ENCODE data around the gene NFKBIA.
"Not testable (repeated sequence)": the region's sequence is repeated elsewhere in the genome, so short reads cannot be mapped to it uniquely, and the experiment has no call there.

NFKBIA gene

DNA sequence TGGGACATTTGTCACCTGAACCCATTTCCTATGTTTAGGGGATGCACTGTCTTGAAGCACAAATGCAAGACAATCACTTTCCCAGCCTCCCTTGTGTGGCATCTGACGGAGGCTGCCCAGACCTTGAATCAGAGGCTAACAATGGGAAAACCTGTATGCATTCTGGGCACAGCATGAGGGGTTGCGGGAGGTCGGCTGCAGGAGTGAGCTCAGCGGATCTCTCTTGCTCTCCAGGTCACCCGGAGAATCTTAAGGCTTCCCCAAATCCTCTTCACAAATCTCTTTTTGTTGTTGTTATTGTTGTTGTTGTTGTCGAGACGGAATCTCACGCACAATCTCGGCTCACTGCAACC is 15.3 kb downstream of the NFKBIA start:
- DNase-seq = no peak

DNA sequence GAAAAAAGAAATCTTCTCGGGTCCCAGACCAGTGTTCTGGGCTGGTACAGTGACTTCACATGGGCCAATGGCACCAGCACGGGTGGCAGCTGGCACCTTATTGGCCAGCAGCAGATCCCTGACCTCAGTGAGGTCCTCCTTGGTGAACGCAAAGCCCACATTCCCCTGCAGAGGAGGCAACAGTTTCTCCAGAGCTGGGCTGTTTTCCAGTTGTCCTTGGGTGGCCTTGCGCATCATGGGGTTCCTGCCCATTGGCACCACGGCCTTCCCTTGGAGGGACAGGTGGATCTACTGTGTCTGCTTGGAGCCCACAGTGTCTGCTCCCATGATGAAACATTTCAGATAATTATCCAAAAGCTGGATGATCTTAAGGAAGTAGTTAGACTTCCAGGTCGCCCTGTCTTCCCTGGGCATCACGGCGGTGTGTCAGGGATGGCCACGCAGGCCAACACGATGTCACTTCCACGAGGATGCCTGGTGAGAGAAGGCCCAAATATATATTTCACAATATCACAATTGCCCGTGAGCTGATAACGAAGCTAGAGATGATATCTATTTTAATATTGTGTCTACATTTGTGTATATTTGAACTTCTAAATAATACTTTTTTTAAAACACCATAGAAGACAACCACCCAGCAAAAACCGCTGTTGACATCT is 15.8 kb downstream of the NFKBIA start:
- no peak for DNase-seq

DNA sequence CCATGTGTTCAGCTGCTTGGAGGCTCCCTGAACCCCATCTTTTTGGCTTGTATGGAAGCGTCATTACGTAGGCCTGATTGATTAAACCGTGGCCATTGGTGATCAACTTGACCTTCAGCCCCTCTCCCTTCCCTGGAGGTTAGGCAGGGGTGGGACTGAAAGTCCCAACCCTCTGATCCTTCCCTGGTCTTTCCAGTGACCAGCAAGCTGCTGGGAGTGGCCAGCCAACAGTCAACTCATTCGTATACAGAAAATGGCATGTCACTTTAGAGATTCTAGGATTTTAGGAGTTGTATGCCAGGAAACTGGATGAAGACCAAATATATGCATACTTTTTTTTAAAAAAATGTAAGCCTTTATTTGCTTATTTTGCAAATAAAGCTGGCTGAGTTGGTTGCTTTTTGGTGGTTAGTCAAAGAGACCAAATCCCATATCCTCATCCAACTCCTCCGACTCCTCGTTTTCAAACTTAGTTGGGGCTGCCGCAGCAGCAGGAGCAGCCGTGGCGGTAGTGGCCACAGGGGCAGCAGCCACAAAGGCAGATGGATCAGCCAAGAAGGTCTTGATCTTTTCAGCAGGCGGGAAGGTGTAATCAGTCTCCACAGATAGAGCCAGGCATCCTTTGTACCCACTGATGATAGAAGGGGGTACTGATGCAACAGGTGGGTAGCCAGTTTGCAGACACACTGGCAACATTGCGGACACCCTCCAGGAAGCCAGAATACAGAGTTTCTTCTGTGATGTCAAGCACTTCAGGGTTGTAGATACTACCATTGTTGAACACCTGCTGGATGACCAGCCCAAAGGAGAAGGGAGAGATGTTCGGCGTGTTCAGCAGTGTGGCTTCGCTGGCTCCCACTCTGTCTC is 16.6 kb downstream of the NFKBIA start:
- DNase-seq = no peak

DNA sequence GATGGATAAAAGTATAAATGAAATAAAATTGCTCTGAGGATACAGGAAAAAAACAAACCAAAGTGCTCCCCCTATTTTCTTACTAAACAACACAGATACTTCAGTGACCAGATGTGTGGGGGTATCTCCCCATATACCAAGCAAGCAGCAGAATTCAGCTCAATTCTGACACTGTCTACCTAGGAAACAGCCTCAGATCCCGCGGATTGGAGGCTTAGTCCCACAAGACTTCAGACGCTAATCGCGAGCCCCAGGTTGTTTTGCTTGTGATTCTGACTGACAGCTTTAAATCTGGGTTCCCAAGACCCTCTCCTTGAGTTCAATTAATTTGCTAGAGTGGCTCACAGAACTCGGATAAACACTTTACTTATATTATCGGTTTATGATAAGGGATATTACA is 17.3 kb downstream of the NFKBIA start:
- no peak for DNase-seq

DNA sequence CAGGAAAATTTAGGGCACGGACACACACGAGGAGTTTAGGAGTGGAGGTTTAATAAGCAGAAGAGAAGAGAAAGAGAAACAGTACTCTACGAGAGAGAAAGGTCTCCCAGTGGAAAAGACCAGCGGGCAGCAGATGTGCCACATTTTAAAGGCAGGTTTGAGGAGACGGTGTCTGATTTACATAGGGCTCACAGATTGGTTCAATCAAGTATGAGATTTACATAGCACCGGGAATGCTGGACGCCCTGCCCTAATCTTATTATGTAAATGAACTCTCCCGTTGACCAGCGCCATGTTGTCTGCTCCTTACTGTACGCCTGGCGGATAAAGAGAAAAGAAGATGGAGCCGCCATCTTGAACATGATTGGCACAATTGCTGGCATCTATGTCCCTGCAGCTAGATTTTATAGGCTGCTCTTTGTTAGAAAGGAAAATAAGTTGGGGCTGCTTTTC is 17.9 kb downstream of the NFKBIA start:
- DNase-seq = peak; percentile 76

DNA sequence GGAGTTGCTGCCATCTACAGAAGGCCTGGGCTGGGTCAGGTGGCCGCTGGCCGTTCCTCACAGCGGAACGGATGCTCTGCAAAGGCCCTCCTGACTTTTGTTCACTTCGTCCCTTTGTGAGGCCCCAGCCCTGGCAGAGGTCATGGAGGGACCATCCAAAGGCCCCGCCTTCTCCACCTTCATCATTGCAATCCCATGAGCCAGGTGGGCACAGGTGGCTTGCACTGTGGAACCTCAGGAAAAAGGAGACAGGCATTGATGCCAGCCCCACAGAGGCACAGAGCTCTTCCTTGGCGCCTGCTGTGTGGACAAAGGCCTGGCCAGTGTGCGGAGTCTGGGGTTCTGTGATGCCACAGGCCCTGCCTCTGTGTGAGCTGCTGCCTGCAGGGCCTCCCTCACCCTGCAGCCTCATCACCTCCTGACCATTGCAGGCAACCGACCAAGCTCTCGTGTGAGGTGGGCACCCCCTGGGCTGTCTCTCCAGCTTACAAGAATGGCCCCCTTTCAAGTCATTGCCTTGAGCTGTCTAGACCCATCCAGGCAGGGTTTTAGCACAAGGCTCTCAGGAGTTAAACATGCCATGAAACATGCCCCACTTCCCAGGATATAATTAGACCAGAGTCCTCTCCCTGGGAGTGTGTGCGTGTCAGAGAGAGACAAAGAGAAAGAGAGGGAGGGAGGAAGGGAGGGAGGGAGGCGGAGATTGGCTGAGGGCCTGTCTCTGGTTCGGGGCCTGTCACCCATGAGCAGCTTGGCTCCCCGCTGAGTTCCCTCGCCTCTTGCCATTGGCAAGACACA is 19.3 kb downstream of the NFKBIA start:
- DNase-seq = peak; percentile 98

DNA sequence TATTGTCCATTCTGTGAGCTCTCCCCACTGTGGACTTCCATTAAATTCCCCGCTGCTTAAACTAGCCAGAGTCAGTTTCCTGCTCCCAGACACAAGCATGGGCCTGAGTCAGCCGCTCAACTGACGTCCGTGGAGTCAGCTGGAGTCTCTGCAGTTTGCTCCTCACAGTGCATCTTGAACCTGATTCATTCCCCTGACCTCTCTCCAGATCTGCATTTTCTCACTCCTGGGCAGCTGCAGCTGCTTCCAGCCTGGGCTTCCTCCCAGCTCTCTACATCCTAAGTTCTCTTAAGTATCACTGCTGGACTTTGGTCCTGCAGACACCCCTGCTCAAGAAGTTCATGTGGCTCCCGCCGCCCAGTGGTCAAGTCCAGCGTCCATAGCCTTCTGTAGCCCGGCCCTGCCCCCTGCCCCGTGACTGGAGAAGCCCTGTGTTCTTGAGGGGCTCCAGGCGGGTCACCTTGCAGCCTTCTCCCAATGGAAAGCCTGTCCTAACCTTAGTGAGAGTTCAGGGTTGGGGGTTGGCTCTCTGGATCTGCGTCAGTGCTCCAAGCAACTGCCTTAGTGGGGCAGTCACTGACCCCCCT is 20.0 kb downstream of the NFKBIA start:
- DNase-seq = peak; percentile 23

DNA sequence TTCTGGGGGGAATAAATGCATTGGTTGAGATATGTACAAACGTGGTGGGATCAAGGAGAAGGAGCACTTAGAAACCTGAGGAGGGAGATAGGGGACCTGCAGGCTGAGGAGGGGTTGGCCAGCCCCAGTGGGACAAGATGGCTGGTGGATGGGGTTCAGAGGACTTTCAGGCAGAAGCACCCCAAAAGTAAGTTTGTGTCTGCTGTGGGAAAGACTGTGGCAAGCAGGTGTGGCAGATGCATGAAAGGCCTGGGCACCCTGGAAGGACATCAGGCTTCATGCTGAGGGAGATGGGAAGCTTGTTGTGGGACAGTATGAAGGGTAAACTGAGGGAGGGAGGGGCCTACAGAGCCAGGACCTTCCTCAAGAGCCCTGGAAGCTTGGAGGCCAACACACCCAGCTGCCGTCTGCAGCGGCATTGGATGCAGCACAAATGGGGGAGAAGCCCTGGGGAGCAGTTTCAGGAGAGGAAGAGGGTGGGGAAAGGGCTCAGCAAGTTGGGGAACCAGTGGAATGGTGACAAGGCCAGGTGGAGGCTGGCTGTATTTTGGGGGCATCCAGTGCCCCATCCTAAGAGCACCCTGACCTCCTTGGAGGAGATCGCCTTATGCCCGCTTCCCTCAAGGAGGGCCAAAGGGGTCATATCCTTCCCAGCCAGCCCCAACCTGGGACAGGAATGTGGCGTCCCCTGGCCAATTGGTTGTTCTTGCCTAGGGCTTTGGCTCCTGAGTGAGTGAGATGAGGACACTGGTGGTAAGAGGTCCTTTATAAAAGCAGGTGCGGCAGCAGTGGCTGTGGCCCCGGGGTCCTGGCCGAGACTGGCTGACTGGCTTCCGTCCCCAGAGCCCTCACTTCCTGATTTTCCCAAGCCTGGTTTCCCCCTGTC is 20.7 kb downstream of the NFKBIA start:
- no peak for DNase-seq

DNA sequence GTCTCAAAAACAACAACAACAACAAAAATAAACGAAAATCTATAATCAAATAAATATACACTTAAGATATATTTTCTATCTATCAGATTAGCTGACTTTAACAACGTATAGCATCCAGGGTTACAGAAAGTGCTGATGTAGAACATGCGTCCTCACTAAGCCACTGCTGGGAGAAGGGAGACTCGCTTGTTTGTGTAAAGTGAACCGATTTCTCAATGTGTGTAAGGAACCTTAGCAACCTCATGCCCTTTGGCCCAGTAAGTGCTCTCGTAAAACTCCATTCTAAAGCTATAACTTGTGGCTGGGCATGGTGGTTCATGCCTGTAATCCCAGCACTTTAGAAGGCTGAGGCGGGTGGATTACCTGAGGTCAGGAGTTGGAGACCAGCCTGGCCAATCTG is 23.8 kb downstream of the NFKBIA start:
- DNase-seq = no peak

DNA sequence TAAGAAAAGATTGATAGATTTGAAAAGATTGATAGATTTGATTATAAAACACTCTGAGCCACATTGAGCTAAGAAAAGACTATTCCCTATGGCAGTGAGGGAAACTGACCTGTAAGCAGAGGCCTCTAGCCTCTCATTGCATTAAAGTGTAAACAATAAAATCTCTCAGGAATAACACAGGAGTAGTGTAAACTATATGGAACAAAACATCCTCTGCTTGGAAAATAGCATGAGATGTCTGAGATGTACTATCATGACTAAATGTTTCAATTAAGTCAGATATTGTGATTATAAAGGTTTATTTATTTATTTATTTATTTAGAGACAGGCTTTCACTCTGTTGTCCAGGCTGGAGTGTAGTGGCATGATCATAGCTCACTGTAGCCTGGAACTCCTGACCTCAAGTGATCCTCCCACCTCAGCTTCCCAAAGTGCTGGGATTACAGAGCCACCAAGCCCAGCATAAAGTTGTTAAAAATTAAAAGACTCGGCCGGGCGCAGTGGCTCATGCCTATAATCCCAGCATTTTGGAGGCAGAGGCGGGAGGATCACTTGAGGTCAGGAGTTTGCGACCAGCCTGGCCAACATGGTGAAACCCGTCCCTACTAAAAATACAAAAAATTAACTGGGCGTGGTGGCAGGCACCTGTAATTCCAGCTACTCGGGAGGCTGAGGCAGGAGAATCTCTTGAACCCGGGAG is 25.2 kb downstream of the NFKBIA start:
- not testable (repeated sequence) for DNase-seq

DNA sequence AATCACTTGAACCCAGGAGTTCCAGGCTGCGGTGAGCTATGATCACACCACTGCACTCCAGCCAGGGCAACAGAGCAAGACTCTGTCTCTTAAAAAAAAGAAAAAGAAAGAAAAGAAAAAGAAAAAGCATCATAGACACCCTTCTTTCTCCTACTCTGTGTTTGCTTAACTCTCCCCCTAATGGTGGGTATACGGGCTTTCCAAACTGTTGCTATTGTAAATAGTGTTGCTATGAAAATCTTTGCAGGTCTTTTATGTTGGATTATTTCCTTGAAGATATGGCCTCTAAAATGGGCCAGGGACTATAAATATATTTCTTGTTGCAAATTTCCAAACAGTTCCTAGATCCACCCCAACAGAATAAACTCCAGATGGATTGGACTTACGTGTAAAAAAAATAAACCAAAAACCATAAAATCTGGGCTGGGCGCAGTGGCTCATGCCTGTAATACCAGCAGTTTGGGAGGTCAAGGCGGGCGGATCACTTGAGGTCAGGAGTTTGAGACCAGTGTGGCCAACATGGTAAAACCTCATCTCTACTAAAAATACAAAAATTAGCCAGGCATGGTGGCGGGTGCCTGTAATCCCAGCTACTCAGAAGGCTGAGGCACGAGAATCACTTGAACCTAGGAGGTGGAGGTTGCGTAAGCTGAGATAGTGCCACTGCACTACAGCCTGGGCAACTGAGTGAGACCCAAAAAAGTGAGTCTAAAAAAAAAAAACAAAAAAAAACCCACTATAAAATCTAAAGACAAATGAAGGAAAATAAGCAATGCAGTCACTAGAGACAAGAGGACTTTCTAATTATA is 25.9 kb downstream of the NFKBIA start:
- no peak for DNase-seq

DNA sequence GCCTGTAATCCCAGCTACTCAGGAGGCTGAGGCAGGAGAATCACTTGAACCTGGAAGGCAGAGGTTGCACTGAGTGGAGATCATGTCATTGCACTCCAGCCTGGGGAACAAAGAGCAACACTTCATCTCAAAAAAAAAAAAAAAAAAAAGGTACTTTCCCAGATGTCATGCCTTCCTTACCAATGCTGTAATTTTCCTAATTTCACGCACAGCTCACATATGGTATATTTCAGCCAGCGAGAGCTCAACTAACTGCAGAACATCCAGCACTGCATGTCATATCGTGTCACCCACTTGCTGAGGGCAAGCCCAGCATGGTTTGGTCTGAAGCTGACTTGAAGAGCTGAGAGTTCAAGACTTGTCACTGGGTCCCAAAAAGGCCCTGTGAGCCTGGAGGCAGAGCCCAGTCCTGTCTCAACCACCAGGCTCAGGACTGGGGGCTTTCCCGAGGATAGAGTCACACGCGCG is 29.0 kb downstream of the NFKBIA start:
- DNase-seq = no peak

DNA sequence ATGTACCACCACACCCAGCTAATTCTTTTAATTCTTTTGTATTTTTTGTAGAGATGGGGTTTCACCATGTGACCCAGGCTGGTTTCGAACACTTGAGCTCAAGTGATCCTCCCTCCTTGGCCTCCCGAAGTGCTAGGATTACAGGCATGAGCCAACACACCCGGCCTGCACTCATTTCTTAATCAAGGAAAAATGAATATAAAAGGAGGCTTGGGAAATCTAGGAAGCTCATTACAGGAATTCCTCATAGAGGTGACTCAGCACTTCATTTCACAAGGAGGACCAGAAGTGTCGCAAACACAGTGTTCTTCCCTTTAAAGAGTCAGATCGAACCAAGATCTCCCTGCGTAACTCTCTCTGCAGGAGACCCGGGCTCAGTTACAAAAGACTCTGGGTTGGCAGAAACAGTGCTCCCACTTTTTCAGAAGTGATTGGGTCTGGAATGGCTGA is 30.3 kb downstream of the NFKBIA start:
- DNase-seq = peak; percentile 28

DNA sequence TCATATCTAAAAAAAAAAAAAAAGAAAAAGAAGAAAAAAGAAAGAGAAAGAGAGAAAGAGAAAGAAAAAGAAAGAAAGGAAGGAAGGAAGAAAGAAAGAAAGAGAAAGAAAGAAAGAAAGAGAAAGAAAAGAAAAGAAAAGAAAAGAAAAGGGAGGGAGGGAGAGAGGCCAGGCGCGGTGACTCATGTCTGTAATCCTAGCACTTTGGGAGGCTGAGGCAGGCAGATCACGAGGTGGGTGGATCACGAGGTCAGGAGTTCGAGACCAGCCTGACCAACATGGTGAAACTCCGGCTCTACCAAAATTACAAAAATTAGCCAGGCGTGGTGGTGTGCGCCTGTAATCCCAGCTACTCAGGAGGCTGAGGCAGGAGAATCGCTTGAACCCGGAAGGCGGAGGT is 31.3 kb downstream of the NFKBIA start:
- DNase-seq = not testable (repeated sequence)

DNA sequence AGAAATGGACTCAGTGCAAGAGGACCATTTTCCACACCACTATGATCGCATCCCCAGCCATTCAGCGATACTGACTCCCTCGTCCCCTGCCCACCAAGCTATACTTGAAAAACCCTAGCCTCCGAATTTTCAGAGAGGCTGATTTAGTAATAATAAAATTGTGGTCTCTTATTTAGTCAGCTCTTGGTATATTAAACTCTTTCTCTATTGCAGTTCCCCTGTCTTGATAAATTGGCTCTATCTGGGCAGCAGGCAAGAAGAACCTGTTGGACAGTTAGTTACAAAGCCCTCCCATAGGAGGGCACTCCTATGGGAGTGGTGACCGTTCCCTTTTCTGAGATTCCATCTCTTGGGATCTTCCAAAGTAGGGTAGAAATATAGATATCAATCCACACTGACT is 33.6 kb downstream of the NFKBIA start:
- no peak for DNase-seq

DNA sequence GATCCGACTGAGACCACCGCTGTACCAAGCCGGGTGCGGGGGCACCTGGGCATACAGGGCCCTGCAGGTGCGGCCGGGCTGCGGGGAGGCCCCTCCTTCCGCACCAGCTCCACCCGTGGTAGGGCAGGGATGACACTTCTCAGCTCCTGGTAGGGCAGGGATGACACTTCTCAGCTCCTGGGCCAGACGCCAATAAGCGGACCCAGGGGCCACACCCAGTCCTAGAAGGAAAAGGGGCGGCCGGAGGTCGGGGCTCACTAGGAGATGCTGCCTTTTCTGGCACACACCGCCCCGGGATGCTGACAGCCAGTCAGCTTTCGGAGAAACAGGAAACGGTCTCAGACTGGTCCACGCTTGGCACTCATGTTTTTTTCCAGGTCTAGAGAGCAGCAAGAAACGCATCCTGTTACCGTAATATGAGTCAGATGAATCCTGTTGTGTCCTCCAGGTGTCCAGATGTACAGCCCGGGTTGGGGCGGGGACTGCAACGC is 34.8 kb downstream of the NFKBIA start:
- peak; percentile 82 for DNase-seq

DNA sequence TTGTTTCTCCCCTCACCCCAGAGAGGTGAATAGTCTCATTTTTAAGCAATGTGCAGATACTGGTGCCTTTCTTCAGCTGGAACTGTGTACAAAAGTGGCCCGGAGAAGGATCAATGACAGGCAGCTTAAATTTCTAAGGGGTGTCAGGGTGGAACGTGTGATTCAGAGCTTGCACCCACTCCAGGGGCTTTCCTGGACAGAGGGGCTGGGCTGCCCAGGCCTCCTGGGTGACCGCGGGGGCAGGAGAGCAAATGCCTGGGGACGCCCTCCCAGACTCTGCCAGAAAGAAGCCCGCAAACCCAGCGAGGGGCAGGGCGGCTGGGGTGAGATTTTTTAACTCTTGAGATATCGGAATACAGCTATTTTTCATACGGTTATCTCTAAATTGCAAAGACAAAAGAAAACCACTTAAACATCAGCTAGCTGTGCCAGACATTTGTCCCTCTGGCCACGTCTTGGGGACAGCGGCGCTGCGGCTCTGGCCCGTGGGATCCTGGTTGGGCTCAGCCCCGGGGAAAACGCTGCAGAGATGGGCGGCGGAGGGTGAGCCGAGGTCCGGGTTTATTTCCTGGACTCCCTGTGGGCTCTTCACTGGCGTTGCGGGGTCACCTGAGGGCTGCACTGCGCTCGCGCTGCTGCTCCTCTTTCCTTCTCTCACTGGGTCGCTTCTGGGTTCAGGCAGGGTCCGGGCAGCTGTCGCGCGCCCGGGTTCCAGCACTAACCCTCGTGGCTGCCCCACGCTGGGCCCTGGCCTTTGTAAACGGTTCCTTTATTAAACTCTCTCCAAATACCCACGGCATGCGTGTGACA is 35.8 kb downstream of the NFKBIA start:
- no peak for DNase-seq

DNA sequence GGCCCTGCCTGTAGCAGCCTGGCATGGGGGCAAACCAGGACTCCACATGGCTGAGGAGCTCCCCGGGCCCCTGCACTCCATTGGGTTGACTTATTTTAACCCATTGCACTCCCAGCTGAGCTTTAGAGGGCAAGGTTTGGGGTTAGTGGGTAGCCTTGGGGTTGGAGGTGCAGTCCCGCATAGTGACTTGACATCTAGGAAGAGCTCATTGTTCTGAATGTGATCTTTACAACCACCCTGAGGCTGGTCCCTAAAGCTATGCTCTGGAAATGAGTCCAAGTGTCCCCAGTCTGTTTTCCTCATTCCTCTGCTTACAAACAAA is 36.4 kb downstream of the NFKBIA start:
- DNase-seq = no peak

DNA sequence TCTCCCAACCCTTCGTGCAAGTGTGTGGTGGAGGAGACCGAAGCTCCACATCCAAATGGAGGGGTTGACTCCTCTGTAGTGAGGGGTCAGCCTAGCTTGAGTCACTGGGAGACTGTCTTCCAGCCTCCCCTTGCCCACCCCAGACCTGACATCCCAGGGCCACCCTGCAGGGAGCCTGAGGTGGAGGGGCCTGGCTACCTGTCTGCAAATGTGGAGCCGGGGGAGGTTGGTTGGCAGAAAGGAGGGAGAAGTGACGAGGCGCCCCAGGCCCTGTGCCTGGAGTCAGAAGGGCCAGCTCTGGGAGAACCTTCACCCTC is 37.5 kb downstream of the NFKBIA start:
- no peak for DNase-seq

DNA sequence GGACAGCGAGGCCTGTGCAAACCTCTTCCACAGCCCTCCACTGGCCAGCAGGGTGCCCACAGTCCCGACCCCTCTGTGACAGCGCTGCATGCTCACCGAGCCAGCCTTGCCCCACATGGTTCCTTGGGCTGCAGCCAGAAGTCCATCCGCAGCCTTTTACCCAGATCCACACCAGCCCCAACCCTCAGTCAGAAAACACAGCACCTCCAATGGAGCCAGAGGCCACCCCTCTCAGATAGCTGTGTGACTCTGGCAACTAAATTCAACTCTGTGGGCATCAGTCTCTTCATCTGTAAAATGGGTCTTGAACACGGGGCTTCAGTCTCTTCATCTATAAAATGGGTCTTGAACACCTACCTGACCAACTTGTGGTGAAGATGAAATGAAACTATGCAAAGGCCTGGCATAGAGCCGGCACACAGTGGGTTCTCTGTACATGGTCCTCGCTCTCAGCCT is 38.0 kb downstream of the NFKBIA start:
- no peak for DNase-seq

Data from NCI-H69 (cell line).